ENCODE measurements around the gene DLGAP5. TPM values are rescaled to one million over a fixed set of nuclear protein-coding genes. Genes with fewer than 3 reads are reported as not detected.

DLGAP5 gene
- polyA plus RNA-seq, 1 donor from 2014 or later, result 2.0 TPM

GRCh38 chr14:55194656-55195355 is 3.4 kb upstream of the DLGAP5 start:
- Histone ChIP-seq H3K36me3 (ENCODE audit: insufficient read depth, low read length) (no peaks in the 10 kb centered on the region), H4K20me1 (ENCODE audit: insufficient read depth) (no peaks in the 10 kb centered on the region), H3K4me2 (ENCODE audit: low read length) (no peak overlapping the region), H3K9ac (ENCODE audit: low read length) (no peak overlapping the region), H3K27ac (ENCODE audit: low read length) (no peak overlapping the region), H3F3A (ENCODE audit: insufficient read depth, low read length, poor library complexity, severe bottlenecking) (no peaks in the 10 kb centered on the region), H2AFZ (ENCODE audit: low read depth, low read length) (no peak overlapping the region), H3K4me3 (ENCODE audit: low read length) (no peak overlapping the region), H3K27me3 (ENCODE audit: insufficient read depth, low read depth, low read length) (no peaks in the 10 kb centered on the region), H3K9me2 (ENCODE audit: insufficient read depth, low read length) (no peaks in the 10 kb centered on the region), H3K79me2 (replicated peaks; ENCODE audit: insufficient read depth, low read length) (peaks cover 14% of the 10 kb centered on the region), H3K9me3 (ENCODE audit: low read length) (no peaks in the 10 kb centered on the region)
- TF ChIP-seq RAD21 (conservative IDR thresholded peaks at IDR 0.05) (no peak), SMC3 (conservative IDR thresholded peaks at IDR 0.05; ENCODE audit: poor library complexity) (no peak), CTCF (IDR thresholded peaks at IDR 0.05; ENCODE audit: poor library complexity, severe bottlenecking) (no peak), MXI1 (conservative IDR thresholded peaks at IDR 0.05; ENCODE audit: poor library complexity, severe bottlenecking) (no peak), REST (IDR thresholded peaks at IDR 0.05; ENCODE audit: borderline replicate concordance) (no peak), EZH2 (IDR thresholded peaks at IDR 0.05; ENCODE audit: borderline replicate concordance, insufficient read depth, low read length, poor library complexity, severe bottlenecking) (no peak), TAF1 (IDR thresholded peaks at IDR 0.05; ENCODE audit: low read depth) (no peak), POLR2AphosphoS5 (IDR thresholded peaks at IDR 0.05) (no peak), EP300 (conservative IDR thresholded peaks at IDR 0.05; ENCODE audit: poor library complexity, severe bottlenecking) (no peak)

- no peaks in the 10 kb centered on the region for H3K9me2 ChIP-seq (ENCODE audit: insufficient read depth, low read length)
- H3K9ac ChIP-seq (ENCODE audit: low read length), result peak overlapping the region; percentile 64
- peak overlapping the region; percentile 72 for H3K4me3 ChIP-seq (ENCODE audit: low read length)
- no peaks in the 10 kb centered on the region for H3K9me3 ChIP-seq (ENCODE audit: low read length)
- TF ChIP-seq MXI1 (conservative IDR thresholded peaks at IDR 0.05; ENCODE audit: poor library complexity, severe bottlenecking) (no peak), SMC3 (conservative IDR thresholded peaks at IDR 0.05; ENCODE audit: poor library complexity) (no peak), EZH2 (IDR thresholded peaks at IDR 0.05; ENCODE audit: borderline replicate concordance, insufficient read depth, low read length, poor library complexity, severe bottlenecking) (no peak)
- peaks cover 27% of the 10 kb centered on the region for H3K79me2 ChIP-seq (replicated peaks; ENCODE audit: insufficient read depth, low read length)
- no peaks in the 10 kb centered on the region for H3K36me3 ChIP-seq (ENCODE audit: insufficient read depth, low read length)
- peak overlapping the region; percentile 55 for H3K27ac ChIP-seq (ENCODE audit: low read length)
- H2AFZ ChIP-seq (ENCODE audit: low read depth, low read length), result peak overlapping the region; percentile 29
- no peak overlapping the region for H3K4me2 ChIP-seq (ENCODE audit: low read length)
- H3K27me3 ChIP-seq (ENCODE audit: insufficient read depth, low read depth, low read length), result no peaks in the 10 kb centered on the region
- no peaks in the 10 kb centered on the region for H4K20me1 ChIP-seq (ENCODE audit: insufficient read depth)
- H3F3A ChIP-seq (ENCODE audit: insufficient read depth, low read length, poor library complexity, severe bottlenecking), result no peaks in the 10 kb centered on the region
Observed at GRCh38 chr14:55192054-55192621, 753 bp upstream of the DLGAP5 start.
